ENCODE data around the gene PPP2R2D.
"Not testable (repeated sequence)": the region's sequence is repeated elsewhere in the genome, so short reads cannot be mapped to it uniquely, and the experiment has no call there.

Gene PPP2R2D

DNA sequence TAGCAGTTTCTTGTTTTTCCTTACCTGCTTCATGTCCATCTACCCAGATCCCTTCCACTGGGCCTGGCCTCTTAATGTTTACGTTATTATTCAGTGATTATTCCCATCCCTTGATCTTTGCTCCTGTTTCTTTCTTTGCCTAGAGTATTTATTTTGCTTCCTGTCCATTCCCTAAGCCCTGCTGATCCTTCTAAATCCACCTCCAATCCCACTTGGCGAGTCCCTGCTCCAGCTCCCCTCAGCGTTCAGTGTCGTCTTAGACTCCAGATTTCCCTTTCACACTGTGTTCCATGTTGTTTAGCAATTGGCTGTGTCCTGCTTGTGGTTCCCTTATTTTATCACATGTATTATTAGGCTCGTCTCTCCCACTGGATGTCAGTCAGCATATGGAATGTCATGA, 7.3 kb downstream of the PPP2R2D start:
- DNase-seq (ENCODE audit: low read depth), result no peak

DNA sequence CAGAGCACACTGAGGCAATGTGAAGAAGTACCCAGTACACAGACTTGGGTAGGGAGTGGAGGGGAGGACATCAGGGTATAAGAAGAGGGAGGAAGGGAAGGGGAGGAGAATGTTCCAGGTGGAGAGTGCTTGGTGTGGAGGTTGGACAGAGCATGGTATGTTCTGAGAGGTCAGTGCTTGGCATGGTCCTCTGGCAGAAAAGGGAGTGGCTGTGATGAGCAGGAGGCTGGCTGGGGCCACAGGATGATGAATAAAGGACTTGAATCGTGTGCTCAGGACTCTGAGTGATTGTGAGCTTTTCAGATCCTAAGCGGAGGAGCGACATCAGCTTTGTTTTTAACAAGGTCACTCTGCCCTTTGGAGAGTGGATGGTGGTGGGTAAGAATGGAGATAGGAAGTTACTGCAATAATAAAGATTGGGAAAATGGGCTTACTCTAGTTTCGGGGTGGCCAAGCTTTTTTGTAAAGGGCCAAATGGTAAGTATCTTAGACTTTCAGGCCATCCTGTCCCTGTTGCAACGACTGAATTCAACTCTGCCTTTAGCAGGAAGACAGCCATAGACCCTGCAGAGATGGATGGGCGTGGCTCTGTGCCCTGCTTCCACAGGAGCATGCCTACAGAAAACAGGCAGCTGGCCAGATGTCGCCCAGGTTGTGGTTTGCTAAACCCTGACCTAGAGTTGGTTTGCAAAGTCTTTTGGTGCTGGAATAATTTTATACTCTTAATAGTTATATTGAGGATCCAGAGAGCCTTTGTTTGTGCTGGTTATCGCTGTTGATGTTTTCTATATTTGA, 8.4 kb downstream of the PPP2R2D start:
- DNase-seq (ENCODE audit: low read depth), result no peak

GRCh38 chr10:131909929-131910328, 9.1 kb downstream of the PPP2R2D start:
- no peak for DNase-seq (ENCODE audit: low read depth)

- no peak for DNase-seq (ENCODE audit: low read depth)
These were observed 10.0 kb downstream of the PPP2R2D start for GRCh38 chr10:131910663-131911314.

DNA sequence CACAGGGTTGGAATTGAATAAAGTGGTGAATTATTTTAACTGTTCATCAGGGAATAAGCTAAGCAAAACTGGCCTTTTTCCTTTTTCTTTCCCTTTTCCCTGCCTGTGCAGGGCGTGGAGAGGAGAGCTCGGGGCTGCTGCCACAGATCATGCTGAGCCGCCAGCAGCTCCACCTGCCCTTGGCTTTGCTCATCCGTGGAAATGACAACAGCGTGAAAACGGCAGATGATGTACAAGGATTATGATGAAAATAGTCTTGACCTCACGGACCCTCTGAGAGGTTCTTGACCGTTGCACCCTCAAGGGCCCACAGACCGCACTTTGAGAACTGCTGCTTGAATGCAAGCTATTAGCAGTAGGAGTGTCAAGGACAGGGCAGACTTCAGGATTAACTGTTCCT, 10.6 kb downstream of the PPP2R2D start:
- DNase-seq (ENCODE audit: low read depth), result no peak

GRCh38 chr10:131912620-131913019, 11.8 kb downstream of the PPP2R2D start:
- no peak for DNase-seq (ENCODE audit: low read depth)

- DNase-seq (ENCODE audit: low read depth), result no peak
These were observed 14.7 kb downstream of the PPP2R2D start for GRCh38 chr10:131915484-131915883.

- DNase-seq (ENCODE audit: low read depth), result no peak
These were observed 15.4 kb downstream of the PPP2R2D start for GRCh38 chr10:131915990-131916766.

DNA sequence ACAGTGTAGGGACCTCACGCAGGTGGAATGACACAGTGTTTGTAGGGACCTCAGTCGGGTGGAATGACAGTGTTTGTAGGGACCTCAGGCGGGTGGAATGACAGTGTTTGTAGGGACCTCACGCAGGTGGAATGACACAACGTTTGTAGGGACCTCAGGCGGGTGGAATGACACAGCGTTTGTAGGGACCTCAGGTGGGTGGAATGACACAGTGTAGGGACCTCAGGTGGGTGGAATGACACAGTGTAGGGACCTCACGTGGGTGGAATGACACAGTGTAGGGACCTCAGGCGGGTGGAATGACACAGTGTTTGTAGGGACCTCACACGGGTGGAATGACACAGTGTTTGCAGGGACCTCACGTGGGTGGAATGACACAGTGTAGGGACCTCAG, 16.0 kb downstream of the PPP2R2D start:
- not testable (repeated sequence) for DNase-seq (ENCODE audit: low read depth)

GRCh38 chr10:131917496-131917895, 16.7 kb downstream of the PPP2R2D start:
- not testable (repeated sequence) for DNase-seq (ENCODE audit: low read depth)

DNA sequence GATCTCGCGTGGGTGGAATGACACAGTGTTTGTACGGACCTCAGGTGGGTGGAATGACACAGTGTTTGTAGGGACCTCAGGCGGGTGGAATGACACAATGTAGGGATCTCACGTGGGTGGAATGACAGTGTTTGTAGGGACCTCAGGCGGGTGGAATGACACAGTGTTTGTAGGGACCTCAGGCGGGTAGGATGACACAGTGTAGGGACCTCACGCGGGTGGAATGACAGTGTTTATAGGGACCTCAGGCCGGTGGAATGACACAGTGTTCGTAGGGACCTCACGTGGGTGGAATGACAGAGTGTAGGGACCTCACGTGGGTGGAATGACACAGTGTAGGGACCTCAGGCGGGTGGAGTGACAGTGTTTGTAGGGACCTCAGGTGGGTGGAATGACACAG, 18.7 kb downstream of the PPP2R2D start:
- DNase-seq (ENCODE audit: low read depth), result not testable (repeated sequence)

DNA sequence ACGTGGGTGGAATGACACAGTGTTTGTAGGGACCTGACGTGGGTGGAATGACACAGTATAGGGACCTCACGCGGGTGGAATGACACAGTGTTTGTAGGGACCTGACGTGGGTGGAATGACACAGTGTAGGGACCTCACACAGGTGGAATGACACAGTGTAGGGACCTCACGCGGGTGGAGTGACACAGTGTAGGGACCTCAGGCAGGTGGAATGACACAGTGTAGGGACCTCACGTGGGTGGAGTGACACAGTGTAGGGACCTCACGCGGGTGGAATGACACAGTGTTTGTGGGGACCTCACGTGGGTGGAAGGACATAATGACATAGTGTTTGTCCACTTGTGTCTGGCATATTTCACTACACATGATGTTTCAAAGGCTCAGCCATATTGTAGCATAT, 19.3 kb downstream of the PPP2R2D start:
- DNase-seq (ENCODE audit: low read depth), result no peak

DNA sequence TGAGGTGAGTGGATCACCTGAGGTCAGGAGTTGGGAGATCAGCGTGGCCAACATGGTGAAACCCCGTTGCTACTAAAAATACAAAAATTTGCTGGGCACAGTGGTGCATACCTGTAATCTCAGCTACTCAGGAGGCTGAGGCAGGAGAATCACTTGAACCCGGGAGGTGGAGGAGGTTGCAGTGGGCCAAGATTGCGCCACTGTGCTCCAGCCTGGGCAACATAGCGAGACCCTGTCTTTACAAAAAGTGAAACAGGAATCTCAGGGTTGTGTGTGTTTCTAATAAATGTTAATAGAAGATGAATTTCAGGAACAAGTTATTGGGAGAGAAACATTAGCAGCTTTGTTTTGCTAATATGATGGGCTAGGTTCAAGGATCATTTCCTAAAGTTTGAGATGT, 19.9 kb downstream of the PPP2R2D start:
- no peak for DNase-seq (ENCODE audit: low read depth)

DNA sequence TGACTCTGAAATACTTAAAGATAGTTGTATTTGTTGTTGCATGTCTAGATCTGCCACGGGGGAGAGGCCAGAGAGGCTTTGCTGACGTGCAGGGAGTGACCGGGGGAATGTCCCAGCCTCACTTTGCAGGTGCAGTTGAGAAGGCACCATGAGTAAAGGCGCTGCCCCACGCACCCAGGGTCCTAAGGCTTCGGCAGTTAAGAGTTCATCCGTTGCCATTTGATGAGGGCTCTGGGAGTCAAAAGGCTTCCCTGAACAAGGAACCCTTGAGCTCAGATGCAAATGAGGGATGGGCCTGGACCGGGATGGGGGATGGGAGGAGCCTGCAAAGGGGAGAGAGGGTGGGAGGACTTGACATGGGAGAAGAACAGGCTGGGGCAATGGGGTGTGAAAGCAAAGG, 20.4 kb downstream of the PPP2R2D start:
- no peak for DNase-seq (ENCODE audit: low read depth)

- DNase-seq (ENCODE audit: low read depth), result no peak
These were observed 22.4 kb downstream of the PPP2R2D start for GRCh38 chr10:131923038-131923756.

DNA sequence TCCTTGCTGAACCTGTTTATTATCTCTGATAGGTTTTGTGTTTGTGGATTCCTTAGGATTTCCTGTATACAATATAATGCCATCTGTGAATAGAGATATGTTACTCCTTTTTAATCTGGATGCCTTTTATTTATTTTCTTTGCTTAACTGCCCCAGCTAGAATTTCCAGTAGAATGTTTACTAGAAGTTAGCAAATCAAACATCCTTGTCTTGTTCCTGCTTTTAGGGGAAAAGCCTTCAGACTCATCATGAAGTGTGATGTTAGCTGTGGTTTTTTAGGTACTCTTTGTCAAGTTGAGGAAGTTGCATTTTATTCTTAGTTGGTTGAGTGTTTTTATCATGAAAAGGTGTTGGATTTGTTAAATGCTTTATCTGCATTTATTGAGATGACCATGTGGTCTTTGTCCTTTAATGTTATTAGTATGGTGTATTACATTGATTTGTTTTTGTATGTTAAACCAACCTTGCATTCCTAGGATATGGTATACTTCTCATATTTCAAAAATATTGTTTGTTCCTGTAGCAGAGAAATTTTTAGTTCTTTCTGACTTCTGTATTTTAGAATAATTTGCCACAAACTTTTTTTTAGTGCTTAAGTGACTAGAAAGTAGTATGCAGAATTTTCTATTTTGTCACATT, 24.3 kb downstream of the PPP2R2D start:
- no peak for DNase-seq (ENCODE audit: low read depth)

- no peak for DNase-seq (ENCODE audit: low read depth)
These were observed 24.9 kb downstream of the PPP2R2D start for GRCh38 chr10:131925716-131926115.

DNA sequence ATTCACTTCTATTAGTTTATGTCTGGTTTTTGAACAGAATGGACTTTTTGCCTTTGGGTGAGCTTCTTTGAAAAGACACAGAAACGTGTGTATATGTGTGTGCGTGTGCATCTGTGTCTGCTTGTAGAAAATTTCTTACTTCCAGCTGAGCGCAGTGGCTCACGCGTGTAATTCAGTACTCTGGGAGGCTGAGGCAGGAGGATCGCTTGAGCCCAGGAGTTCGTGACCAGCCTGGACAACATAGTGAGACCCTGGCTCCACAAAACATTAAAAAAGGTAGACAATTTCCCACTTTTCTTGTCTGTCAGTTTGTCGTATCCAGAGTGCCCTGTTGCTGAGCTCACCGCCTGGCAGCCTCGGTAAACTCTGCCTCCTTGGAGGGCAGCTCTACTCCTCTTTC, 25.4 kb downstream of the PPP2R2D start:
- no peak for DNase-seq (ENCODE audit: low read depth)

DNA sequence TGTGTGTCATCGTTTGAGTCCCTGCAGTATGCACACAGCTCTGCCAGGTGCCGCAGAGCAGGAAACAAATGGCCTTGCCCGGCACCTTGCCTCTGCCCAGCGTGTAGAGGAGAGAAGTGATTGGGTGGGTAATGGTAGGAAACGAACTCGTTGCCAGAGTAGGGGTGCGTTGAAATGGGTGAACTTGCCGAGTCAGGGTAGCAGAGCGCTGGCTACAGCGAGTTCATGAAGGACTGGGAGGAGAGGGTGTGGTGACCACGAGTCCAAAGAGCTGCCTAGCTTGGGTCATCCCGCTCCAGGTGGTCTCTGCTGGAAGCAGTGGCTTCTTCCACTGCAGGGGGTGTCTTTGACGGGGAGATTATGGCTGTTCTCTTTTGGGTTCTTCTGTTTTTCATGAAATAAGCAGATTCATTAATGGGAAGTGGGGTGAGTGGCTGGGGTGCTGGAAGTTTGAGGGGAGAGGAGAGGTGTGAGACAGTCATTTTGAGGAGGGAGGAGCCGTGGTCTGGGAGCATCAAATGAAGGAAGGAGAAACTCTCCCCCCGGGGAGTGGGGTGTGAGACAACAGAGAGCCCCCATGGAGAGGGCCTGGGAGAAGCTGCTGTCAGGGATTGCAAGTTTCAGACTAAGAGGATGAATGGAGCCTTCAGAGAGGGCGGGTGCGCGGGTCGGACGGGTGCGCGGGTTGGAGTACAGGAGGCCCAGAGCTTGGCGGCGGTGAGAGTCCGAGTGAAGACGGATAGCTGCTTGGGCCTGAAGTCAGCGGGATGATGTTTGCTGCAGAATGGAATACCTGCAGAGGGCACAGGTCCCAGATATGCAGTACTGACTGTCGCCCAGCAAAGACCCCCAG, 26.2 kb downstream of the PPP2R2D start:
- DNase-seq (ENCODE audit: low read depth), result no peak

DNA sequence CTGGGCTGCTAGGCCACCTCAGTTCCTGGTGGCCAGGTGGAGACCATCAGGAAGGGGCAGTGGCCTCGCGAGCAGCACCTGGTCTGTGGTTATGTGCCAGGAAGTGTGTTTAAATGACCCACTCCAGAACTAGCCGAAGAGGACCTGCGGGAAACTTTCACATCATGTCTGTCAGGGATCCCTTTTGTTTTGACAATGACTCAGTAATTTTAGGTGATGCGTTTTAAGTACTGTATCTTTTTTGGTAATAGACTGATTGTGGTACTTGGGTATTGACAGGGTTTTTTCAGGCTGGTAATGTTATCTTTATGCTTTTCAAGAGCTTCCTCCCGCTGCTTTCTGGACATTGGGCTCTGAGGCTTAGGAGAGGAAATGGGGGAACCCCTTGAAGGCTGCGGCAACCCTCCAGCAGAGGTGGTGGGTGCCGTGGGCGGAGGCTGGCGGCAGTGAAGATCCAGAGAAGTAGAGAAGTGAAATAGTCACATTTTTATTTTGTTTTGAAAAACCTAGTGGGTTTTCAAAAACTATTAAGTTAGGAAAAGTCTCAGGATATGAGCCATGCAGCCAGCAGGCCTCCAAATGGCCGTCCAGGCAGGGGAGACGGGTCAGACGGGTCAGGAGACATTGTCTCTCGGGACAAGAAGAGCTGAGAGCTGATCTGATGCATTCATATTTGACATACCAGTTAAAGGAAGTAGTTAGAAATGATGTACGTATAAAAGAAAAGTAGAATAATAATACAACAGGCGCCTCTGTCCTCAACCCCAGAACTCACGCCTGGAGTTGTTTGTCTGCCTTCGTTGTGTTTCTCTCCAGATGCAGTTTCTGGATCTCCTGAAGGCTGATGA, 27.7 kb downstream of the PPP2R2D start:
- DNase-seq (ENCODE audit: low read depth), result no peak
